IPS DF 6.9 (cell line): ENCODE data around the gene HPCAL1.

ENCODE experiments used
- DNase-seq: peaks from one replicate; pipeline ENCODE4 v3.0.0-alpha.2; 2013; ENCODE audit warnings: low read depth, low spot score
- H3K27ac ChIP-seq: one replicate; pipeline ENCODE4 v1.5.1; 2013; ENCODE audit warnings: low read length, control low read depth
- H3K27me3 ChIP-seq: 2 replicates; pipeline ENCODE4 v1.6.1; 2013; ENCODE audit warnings: mild to moderate bottlenecking, low read length; ENCODE audit not compliant: control insufficient read depth, insufficient read depth
- H3K36me3 ChIP-seq: 2 replicates; pipeline ENCODE4 v1.6.1; 2013; ENCODE audit warnings: low read length; ENCODE audit not compliant: control insufficient read depth, insufficient read depth
- H3K4me1 ChIP-seq: 2 replicates; pipeline ENCODE4 v1.6.1; 2013; ENCODE audit warnings: low read length; ENCODE audit not compliant: control insufficient read depth, insufficient read depth
- H3K4me3 ChIP-seq: 2 replicates; pipeline ENCODE4 v1.5.1; 2013; ENCODE audit warnings: mild to moderate bottlenecking, low read length
- H3K9me3 ChIP-seq: 2 replicates; pipeline ENCODE4 v1.6.1; 2013; ENCODE audit warnings: low read length, inconsistent platforms; ENCODE audit not compliant: control insufficient read depth, insufficient read depth
- WGBS: extraction: QIAGEN DNeasy Blood & Tissue Kit; methylation state at CpG from one replicate; pipeline ENCODE4 v1.1.7; 2013; ENCODE audit warnings: mixed read lengths, missing lambda C conversion rate; ENCODE audit not compliant: insufficient read length, insufficient coverage; 5-methylcytosine and 5-hydroxymethylcytosine counted together

The HPCAL1 gene

DNA sequence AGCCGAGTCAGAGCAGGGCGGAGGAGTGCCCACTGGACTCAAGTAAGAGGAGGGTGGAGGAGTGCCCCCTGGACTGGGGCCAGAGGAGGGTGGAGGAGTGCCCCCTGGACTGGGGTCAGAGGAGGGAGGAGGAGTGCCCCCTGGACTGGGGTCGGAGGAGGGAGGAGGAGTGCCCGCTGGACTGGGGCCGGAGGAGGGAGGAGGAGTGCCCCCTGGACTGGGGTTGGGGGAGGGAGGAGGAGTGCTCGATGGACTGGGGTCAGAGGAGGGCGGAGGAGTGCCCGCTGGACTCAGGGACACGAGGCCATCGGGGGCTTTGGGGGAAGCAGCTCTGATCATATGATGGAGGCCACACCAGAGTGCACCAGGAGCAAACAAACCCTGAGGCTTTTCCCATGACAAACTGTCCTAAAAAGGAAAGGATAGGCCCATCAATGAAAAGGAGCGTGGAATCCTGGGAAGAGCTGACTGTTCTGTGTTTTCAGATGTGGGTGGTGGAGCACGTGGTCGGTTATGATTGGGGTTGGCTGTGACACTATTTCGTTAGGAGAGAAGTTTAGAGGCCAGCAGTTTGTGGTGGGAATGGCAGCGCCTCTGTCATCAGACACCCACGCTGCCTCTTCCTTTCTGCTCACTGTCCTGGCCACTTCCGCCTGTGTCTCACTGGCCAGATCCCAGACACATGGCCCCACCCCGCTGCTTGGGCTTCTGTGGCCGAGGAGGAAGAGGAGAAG is 24.5 kb upstream of the HPCAL1 start:
- Histone ChIP-seq H3K9me3 (no peaks in the 10 kb centered on the region), H3K36me3 (no peaks in the 10 kb centered on the region), H3K27ac (no peak overlapping the region), H3K27me3 (no peaks in the 10 kb centered on the region), H3K4me3 (no peak overlapping the region), H3K4me1 (no peaks in the 10 kb centered on the region; the same call in 1 of the 2 replicates)
- no CpG with 5 or more reads among the region's 19 CpGs for WGBS
- DNase-seq = no peak

DNA sequence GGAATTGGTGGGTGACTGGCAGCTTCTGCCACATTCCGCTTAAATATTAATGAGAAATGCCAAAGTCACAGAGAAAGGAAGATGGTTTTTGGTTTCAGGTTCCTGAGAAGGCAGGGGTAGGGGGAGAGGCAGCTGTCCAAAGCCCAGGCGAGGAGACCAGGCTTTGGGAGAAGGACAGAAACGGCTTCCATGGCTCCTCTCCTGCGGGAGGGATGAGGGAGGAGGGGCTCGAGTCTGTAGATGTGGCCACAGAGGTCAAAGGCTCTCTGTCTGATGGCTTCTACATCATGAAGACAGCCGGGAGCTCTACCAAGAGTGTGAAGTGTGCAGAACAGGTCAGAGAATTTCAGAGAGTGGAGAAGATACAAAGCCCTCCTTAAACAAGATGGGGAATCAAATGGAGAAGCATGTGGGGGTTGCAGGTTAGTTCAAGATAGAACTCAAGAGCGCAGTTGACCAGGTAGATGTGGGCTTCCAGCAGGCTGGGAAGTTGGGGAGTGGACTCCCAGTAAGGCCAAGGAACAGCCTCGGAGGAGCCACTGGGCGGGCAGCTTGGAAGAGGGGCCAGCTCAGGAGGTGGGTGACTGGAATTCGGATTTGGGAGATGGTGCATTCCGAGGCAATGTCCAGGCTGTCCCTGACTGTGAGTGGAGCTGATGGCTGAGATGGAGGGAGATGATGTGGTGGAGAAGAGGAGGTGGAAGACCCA is 23.8 kb upstream of the HPCAL1 start:
- Histone ChIP-seq H3K9me3 (no peaks in the 10 kb centered on the region), H3K27ac (no peak overlapping the region), H3K4me3 (no peak overlapping the region), H3K27me3 (no peaks in the 10 kb centered on the region), H3K4me1 (no peaks in the 10 kb centered on the region; the same call in 1 of the 2 replicates), H3K36me3 (no peaks in the 10 kb centered on the region)
- no CpG with 5 or more reads among the region's 11 CpGs for WGBS
- no peak for DNase-seq

DNA sequence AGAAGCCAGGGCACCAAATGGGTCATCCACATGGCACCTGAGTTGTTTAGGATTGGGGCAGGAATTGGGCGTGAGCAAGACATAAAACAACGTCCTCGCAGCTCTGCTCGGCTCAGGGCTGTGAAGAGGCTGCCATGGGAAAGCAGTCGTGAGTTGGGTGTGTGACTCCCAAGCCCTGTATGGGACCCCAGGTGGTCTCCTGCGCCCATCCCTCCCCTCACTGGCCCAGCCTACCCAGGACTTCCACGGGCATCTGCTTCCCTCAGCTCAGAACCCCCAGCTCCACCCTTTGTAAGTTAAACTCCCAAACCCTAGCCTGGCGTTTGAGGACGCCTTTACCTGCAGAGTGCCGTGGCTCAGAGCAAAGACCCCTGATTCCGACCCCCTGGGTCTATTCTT is 23.2 kb upstream of the HPCAL1 start:
- Histone ChIP-seq H3K4me3 (no peak overlapping the region), H3K36me3 (no peaks in the 10 kb centered on the region), H3K9me3 (no peaks in the 10 kb centered on the region), H3K27ac (no peak overlapping the region), H3K27me3 (no peaks in the 10 kb centered on the region), H3K4me1 (no peaks in the 10 kb centered on the region; the same call in 1 of the 2 replicates)
- no peak for DNase-seq
- WGBS = no CpG with 5 or more reads among the region's 11 CpGs

DNA sequence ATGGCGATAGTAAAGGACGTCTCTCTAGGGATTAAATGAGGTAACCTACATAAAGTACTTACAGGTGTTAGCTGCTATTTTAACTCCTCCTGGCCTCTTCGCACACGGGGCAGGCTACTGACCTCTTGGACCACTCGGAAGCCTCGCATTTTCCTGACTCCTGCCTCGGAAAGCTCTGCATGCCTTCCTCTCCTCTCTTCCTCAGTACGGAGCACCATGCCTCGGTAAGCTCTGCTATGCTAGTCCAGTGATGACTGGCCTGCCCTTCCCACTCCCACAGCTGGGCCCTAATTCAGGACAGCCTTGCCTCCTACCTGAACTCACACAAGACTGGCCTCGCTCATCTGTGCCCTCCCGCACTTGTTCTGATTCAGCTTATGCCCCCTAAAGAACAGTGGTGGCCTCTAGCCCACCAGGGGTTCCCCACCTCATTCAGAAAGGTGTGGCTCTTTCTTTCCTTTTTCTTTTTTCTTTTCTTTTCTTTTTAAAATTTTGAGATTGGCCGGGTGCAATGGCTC is 22.7 kb upstream of the HPCAL1 start:
- Histone ChIP-seq H3K4me3 (no peak overlapping the region), H3K4me1 (no peaks in the 10 kb centered on the region; the same call in 1 of the 2 replicates), H3K27ac (no peak overlapping the region), H3K27me3 (no peaks in the 10 kb centered on the region), H3K36me3 (no peaks in the 10 kb centered on the region), H3K9me3 (no peaks in the 10 kb centered on the region)
- no CpG with 5 or more reads among the region's 12 CpGs for WGBS
- DNase-seq = no peak

DNA sequence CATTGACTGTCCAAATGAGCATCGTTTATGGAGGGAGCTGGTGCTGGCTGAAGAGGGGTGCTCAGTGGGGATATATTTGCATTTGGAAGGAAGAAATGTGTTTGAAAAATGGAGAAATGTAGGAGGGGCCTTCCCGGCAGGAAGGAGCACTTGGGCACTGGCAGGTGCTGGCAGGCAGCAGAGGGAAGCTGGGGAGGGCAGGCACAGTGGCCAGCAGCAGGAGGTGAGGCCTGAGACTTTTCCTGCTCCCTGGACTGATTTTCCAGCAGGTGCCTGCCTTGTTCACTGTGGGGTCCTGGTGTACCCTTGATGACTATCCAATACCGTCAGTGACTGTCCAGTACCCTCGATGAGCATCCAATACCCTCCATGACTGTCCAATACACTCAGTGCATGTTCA is 20.8 kb upstream of the HPCAL1 start:
- Histone ChIP-seq H3K4me1 (peaks cover 3% of the 10 kb centered on the region), H3K4me3 (no peak overlapping the region)

DNA sequence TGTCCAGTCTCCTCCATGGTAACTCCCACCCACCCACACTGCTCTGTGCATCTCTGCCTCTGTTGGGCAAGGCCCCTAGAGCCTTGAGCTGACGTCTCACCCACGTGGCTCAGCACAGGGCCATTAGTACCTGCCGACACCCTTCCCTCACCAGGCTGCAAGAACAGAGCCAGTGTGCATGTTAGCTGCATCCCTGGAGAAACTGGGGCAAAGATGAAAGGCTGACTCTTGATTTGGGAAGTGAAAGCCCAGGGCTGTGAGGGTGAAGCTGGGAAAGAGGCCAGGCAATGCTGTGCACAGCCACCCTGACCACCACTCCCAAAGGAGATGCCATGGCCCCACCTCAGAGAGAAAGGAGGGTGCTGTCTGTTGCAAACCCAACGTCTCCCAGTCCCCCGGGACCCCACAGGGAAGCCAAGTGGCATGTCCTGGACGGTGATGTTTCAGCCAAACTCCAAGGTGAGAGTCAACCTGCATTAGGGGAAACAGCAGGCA is 20.0 kb upstream of the HPCAL1 start:
- no peak for DNase-seq
- H3K36me3 ChIP-seq = no peaks in the 10 kb centered on the region
- no peaks in the 10 kb centered on the region for H3K27me3 ChIP-seq
- no peak overlapping the region for H3K27ac ChIP-seq
- H3K9me3 ChIP-seq = no peaks in the 10 kb centered on the region
- no CpG with 5 or more reads among the region's 6 CpGs for WGBS
- no peak overlapping the region for H3K4me3 ChIP-seq
- peaks cover 3% of the 10 kb centered on the region for H3K4me1 ChIP-seq

More for the DNA sequence above, 20.8 kb upstream of the HPCAL1 start:
- WGBS = no CpG with 5 or more reads among the region's 4 CpGs
- H3K27me3 ChIP-seq = no peaks in the 10 kb centered on the region
- no peak overlapping the region for H3K27ac ChIP-seq
- DNase-seq = no peak
- H3K36me3 ChIP-seq = no peaks in the 10 kb centered on the region
- H3K9me3 ChIP-seq = no peaks in the 10 kb centered on the region

DNA sequence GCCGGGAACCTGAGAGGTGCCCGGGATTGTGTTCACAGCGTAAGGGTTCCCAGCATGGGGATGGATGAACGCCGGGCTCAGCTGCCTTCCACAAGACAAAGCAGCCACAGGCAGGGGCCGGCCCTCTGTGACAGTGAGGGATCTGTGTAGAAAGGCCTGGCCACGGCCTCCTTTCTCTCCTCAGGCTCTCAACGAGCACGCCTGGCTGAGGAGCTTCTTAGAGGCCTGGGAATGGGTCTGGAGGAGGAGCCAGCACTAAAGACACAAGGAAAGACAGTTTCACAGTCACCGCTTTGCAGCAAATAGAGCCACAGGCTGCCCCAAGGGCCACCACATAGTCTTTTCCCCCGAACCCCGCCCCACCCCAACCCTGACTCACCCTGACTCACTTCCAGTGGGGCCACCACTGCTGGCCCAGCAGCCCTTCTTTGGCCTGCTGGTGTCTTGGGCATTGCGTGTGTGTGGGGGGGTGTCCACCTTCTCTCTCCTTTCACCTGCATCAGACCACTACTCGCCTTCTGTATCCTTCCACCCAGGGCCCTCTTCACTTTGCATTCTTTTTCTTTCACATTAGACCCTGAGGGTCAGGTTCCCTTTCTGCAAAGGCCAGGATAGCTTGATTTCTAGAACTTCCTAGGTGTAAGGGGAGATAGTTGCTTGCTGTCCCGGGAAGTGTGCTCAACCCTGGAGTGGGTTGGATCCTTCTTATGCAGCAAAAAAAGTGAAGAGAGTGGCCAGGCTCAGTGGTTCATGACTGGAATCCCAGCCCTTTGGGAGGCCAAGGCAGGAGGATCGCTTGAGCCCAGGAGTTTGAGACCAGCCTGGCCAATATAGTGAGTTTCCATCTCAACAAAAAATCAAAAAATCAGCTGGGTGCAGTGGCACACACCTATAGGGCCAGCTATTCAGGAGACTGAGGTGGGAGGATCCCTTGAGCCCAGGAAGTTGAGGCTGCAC is 19.3 kb upstream of the HPCAL1 start:
- no peak for DNase-seq
- no peak overlapping the region for H3K27ac ChIP-seq
- H3K9me3 ChIP-seq = no peaks in the 10 kb centered on the region
- peaks cover 3% of the 10 kb centered on the region for H3K4me1 ChIP-seq
- H3K4me3 ChIP-seq = no peak overlapping the region
- no CpG with 5 or more reads among the region's 16 CpGs for WGBS
- H3K27me3 ChIP-seq = no peaks in the 10 kb centered on the region
- no peaks in the 10 kb centered on the region for H3K36me3 ChIP-seq

DNA sequence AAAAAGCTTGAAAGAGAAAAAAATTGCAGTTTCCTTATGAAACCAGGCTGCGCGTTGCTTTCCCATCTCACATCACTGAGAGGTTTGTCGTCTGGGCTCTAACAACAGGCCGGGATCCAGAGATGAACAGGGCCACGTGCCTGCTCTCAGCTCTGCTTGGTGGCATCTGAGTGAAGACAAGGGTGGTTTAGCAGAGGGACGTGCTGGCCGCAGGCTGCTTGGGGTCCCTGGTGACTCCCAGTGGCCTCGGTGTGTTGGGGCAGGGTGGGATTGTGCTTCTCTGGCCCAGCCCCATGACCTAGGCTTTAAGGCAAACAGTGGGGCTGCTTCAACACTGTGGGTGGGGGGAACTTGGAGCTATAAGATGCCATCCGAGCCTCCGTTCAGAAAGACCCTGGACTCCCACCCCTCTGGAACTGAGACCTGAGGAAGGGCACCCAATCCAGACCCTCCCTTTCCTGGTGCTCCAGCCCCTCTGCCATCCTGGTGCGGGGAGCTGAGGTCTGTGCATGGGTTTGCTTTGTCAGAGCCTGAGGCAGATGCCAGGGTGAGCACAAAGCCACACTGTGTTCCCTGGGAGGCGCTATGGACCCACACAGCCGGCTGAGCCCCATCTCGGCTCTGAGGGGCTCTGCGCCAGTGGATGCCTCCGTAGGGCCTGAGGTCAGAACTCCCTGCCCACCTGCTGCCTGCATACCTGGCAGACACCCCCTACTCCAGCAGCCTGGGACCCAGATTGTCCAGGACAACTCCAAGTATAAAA is 18.4 kb upstream of the HPCAL1 start:
- Histone ChIP-seq H3K27ac (no peak overlapping the region), H3K36me3 (no peaks in the 10 kb centered on the region)

DNA sequence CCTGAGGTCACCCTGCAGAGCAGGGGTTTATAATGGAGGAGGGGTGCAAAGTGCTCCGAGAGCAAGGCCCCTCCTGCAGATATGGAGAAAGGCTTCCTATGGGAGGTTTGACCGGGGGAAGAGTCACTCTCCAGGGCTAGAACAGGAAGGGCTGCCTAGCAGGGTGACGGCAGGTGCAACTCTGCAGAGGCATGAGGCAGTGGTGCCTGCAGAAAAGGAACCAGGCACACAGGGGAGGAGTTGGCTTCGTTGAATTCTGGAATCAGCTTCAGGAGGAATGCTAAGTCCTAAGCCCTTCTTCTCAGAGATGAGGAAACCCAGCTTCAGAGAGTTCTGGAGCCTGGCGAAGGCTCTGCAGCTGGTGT is 17.5 kb upstream of the HPCAL1 start:
- Histone ChIP-seq H3K4me3 (no peak overlapping the region), H3K36me3 (no peaks in the 10 kb centered on the region), H3K9me3 (no peaks in the 10 kb centered on the region), H3K4me1 (peaks cover 3% of the 10 kb centered on the region), H3K27ac (no peak overlapping the region), H3K27me3 (no peaks in the 10 kb centered on the region)
- no CpG with 5 or more reads among the region's 5 CpGs for WGBS
- DNase-seq = no peak

More for the DNA sequence above, 18.4 kb upstream of the HPCAL1 start:
- WGBS = no CpG with 5 or more reads among the region's 16 CpGs
- no peak for DNase-seq
- Histone ChIP-seq H3K9me3 (no peaks in the 10 kb centered on the region), H3K4me1 (peaks cover 3% of the 10 kb centered on the region), H3K27me3 (no peaks in the 10 kb centered on the region), H3K4me3 (no peak overlapping the region)
